ENCODE results near the gene SH3PXD2B.

The SH3PXD2B gene

GRCh38 chr5:172488221-172488620 is 33.9 kb upstream of the SH3PXD2B start:
- no peaks in the 10 kb centered on the region for H3K79me2 ChIP-seq (ENCODE audit: insufficient read depth, low read length)
- H3K4me2 ChIP-seq (ENCODE audit: insufficient read depth, low read length): no peak overlapping the region
- no peaks in the 10 kb centered on the region for H3K9me3 ChIP-seq (ENCODE audit: insufficient read depth, low read length, severe bottlenecking)
- H3K4me3 ChIP-seq (ENCODE audit: low read depth in 1 of 2, low read length in 2 of 2): no peak overlapping the region
- no peaks in the 10 kb centered on the region for H3K36me3 ChIP-seq (ENCODE audit: insufficient read depth, low read length)
- ATAC-seq (ENCODE audit: insufficient read depth, low read depth): no peak
- no peak for DNase-seq
- H2AFZ ChIP-seq (ENCODE audit: low read depth, low read length): no peak overlapping the region
- no peak overlapping the region for H3K27ac ChIP-seq (ENCODE audit: low read length)
- no peaks in the 10 kb centered on the region for H4K20me1 ChIP-seq (ENCODE audit: insufficient read depth, low read length)
- no peak overlapping the region for H3K9ac ChIP-seq (ENCODE audit: low read depth, low read length)
- TF ChIP-seq EZH2 (IDR thresholded peaks at IDR 0.05; ENCODE audit: borderline replicate concordance, low read depth, low read length, severe bottlenecking) (no peak), CTCF (IDR thresholded peaks at IDR 0.05; ENCODE audit: borderline replicate concordance, extremely low read depth, low read length, poor library complexity, severe bottlenecking) (no peak)
- no peaks in the 10 kb centered on the region for H3K4me1 ChIP-seq (ENCODE audit: insufficient read depth, low read length)
- peaks cover 3% of the 10 kb centered on the region for H3K27me3 ChIP-seq (ENCODE audit: insufficient read depth, low read length, poor library complexity)

GRCh38 chr5:172487671-172488070 is 33.3 kb upstream of the SH3PXD2B start:
- Histone ChIP-seq H3K4me3 (ENCODE audit: low read depth in 1 of 2, low read length in 2 of 2) (no peak overlapping the region), H3K27ac (ENCODE audit: low read length) (no peak overlapping the region), H3K4me1 (ENCODE audit: insufficient read depth, low read length) (no peaks in the 10 kb centered on the region), H3K9me3 (ENCODE audit: insufficient read depth, low read length, severe bottlenecking) (no peaks in the 10 kb centered on the region), H3K36me3 (ENCODE audit: insufficient read depth, low read length) (no peaks in the 10 kb centered on the region), H3K9ac (ENCODE audit: low read depth, low read length) (no peak overlapping the region), H4K20me1 (ENCODE audit: insufficient read depth, low read length) (no peaks in the 10 kb centered on the region), H3K4me2 (ENCODE audit: insufficient read depth, low read length) (no peak overlapping the region), H3K27me3 (ENCODE audit: insufficient read depth, low read length, poor library complexity) (peaks cover 3% of the 10 kb centered on the region), H2AFZ (ENCODE audit: low read depth, low read length) (no peak overlapping the region), H3K79me2 (ENCODE audit: insufficient read depth, low read length) (no peaks in the 10 kb centered on the region)
- no peak for ATAC-seq (ENCODE audit: insufficient read depth, low read depth)
- no peak for DNase-seq
- no peak for TF ChIP-seq CTCF (IDR thresholded peaks at IDR 0.05; ENCODE audit: borderline replicate concordance, extremely low read depth, low read length, poor library complexity, severe bottlenecking)

- Histone ChIP-seq H3K4me1 (ENCODE audit: insufficient read depth, low read length) (no peaks in the 10 kb centered on the region), H3K36me3 (ENCODE audit: insufficient read depth, low read length) (no peaks in the 10 kb centered on the region), H2AFZ (ENCODE audit: low read depth, low read length) (no peak overlapping the region), H3K9ac (ENCODE audit: low read depth, low read length) (no peak overlapping the region), H3K9me3 (ENCODE audit: insufficient read depth, low read length, severe bottlenecking) (no peaks in the 10 kb centered on the region), H3K4me2 (ENCODE audit: insufficient read depth, low read length) (no peak overlapping the region), H4K20me1 (ENCODE audit: insufficient read depth, low read length) (no peaks in the 10 kb centered on the region), H3K79me2 (ENCODE audit: insufficient read depth, low read length) (no peaks in the 10 kb centered on the region), H3K4me3 (ENCODE audit: low read depth in 1 of 2, low read length in 2 of 2) (no peak overlapping the region), H3K27me3 (ENCODE audit: insufficient read depth, low read length, poor library complexity) (peaks cover 3% of the 10 kb centered on the region), H3K27ac (ENCODE audit: low read length) (no peak overlapping the region)
- DNase-seq: no peak
- no peak for TF ChIP-seq CTCF (IDR thresholded peaks at IDR 0.05; ENCODE audit: borderline replicate concordance, extremely low read depth, low read length, poor library complexity, severe bottlenecking)
- no peak for TF ChIP-seq EZH2 (IDR thresholded peaks at IDR 0.05; ENCODE audit: borderline replicate concordance, low read depth, low read length, severe bottlenecking)
- ATAC-seq (ENCODE audit: insufficient read depth, low read depth): no peak
These were observed 32.6 kb upstream of the SH3PXD2B start for GRCh38 chr5:172486912-172487311.

GRCh38 chr5:172486451-172486850 is 32.1 kb upstream of the SH3PXD2B start:
- Histone ChIP-seq H3K27me3 (ENCODE audit: insufficient read depth, low read length, poor library complexity) (no peaks in the 10 kb centered on the region), H3K4me3 (ENCODE audit: low read depth in 1 of 2, low read length in 2 of 2) (no peak overlapping the region), H3K4me1 (ENCODE audit: insufficient read depth, low read length) (no peaks in the 10 kb centered on the region), H3K9ac (ENCODE audit: low read depth, low read length) (no peak overlapping the region), H4K20me1 (ENCODE audit: insufficient read depth, low read length) (no peaks in the 10 kb centered on the region), H3K36me3 (ENCODE audit: insufficient read depth, low read length) (no peaks in the 10 kb centered on the region), H3K27ac (ENCODE audit: low read length) (no peak overlapping the region), H3K9me3 (ENCODE audit: insufficient read depth, low read length, severe bottlenecking) (no peaks in the 10 kb centered on the region), H3K79me2 (ENCODE audit: insufficient read depth, low read length) (no peaks in the 10 kb centered on the region), H2AFZ (ENCODE audit: low read depth, low read length) (no peak overlapping the region), H3K4me2 (ENCODE audit: insufficient read depth, low read length) (no peak overlapping the region)
- ATAC-seq (ENCODE audit: insufficient read depth, low read depth) (no peak), DNase-seq (no peak)
- TF ChIP-seq CTCF (IDR thresholded peaks at IDR 0.05; ENCODE audit: borderline replicate concordance, extremely low read depth, low read length, poor library complexity, severe bottlenecking) (no peak), EZH2 (IDR thresholded peaks at IDR 0.05; ENCODE audit: borderline replicate concordance, low read depth, low read length, severe bottlenecking) (no peak)

All from DND-41 (cell line).